A204.1 (cell line): ENCODE measurements around the gene STK38L.
A peak's percentile ranks its signal among the peaks of the same experiment; 100 is the strongest.

Experiments used
- FAIRE-seq: peaks from 2 replicates; lab custom pipeline; 2012; peaks lifted over from hg19 to GRCh38; lab: Jason Lieb, UNC

Gene STK38L

GRCh38 chr12:27319848-27320247, 75.8 kb downstream of the STK38L start:
- FAIRE-seq = no peak

GRCh38 chr12:27324530-27324929, 80.4 kb downstream of the STK38L start:
- FAIRE-seq = no peak

GRCh38 chr12:27330846-27331245, 86.8 kb downstream of the STK38L start:
- FAIRE-seq = peak; percentile 30

- FAIRE-seq = no peak
Measured at GRCh38 chr12:27331291-27331926, 87.3 kb downstream of the STK38L start.

GRCh38 chr12:27331927-27332324, 87.8 kb downstream of the STK38L start:
- no peak for FAIRE-seq

GRCh38 chr12:27332407-27332713, 88.3 kb downstream of the STK38L start:
- FAIRE-seq = no peak

GRCh38 chr12:27332714-27333402, 88.8 kb downstream of the STK38L start, which contains the start of gene BMAL2:
BMAL2 (plus strand) TSS chr12:27332836; CDS start chr12:27333073, 237 bp downstream.
- FAIRE-seq = no peak

- FAIRE-seq = no peak
Measured at GRCh38 chr12:27333403-27334009, 89.4 kb downstream of the STK38L start.

- FAIRE-seq = no peak
Measured at GRCh38 chr12:27334042-27334720, 90.1 kb downstream of the STK38L start.

GRCh38 chr12:27334721-27335082, 90.6 kb downstream of the STK38L start:
- no peak for FAIRE-seq

GRCh38 chr12:27335364-27336281, 91.5 kb downstream of the STK38L start:
- FAIRE-seq = no peak

GRCh38 chr12:27336282-27336653, 92.2 kb downstream of the STK38L start:
- no peak for FAIRE-seq

- no peak for FAIRE-seq
Measured at GRCh38 chr12:27337376-27337775, 93.3 kb downstream of the STK38L start.

GRCh38 chr12:27338473-27338872, 94.4 kb downstream of the STK38L start:
- FAIRE-seq = no peak

- FAIRE-seq = no peak
Measured at GRCh38 chr12:27340971-27341370, 96.9 kb downstream of the STK38L start.

GRCh38 chr12:27342536-27342935, 98.5 kb downstream of the STK38L start:
- no peak for FAIRE-seq

GRCh38 chr12:27343255-27344000, 99.3 kb downstream of the STK38L start:
- FAIRE-seq = no peak

- no peak for FAIRE-seq
Measured at GRCh38 chr12:27344246-27344645, 100.2 kb downstream of the STK38L start.

- no peak for FAIRE-seq
Measured at GRCh38 chr12:27344760-27345159, 100.7 kb downstream of the STK38L start.

- FAIRE-seq = no peak
Measured at GRCh38 chr12:27345376-27345775, 101.3 kb downstream of the STK38L start.

- FAIRE-seq = no peak
Measured at GRCh38 chr12:27347779-27348178, 103.7 kb downstream of the STK38L start.
